ENCODE results near the gene TBX2.

- no peak for TF ChIP-seq CTCF (conservative IDR thresholded peaks at IDR 0.05; ENCODE audit: low read length)
- no peak for TF ChIP-seq EZH2phosphoT487 (IDR thresholded peaks at IDR 0.05; ENCODE audit: borderline replicate concordance)
These were observed 16.6 kb upstream of the TBX2 start for GRCh38 chr17:61382796-61383688.
